HepG2 (cell line): ENCODE measurements around the gene INPP5E. TPM values are rescaled to one million over a fixed set of nuclear protein-coding genes. Genes with fewer than 3 reads are reported as not detected.

Source experiments
- CBX1 ChIP-seq: IDR thresholded peaks from one replicate; pipeline ENCODE4 v1.6.1; 2016; ENCODE audit warnings: antibody characterized with exemption, low read depth
- FOSL1 ChIP-seq: sonication (generic); formaldehyde crosslinking; IDR thresholded peaks from 2 replicates; pipeline ENCODE4 v1.9.0; 2021; ENCODE audit warnings: missing genetic modification reagents, borderline replicate concordance
- HNRNPK ChIP-seq: fragments of 200-400 bp; formaldehyde crosslinking; IDR thresholded peaks from 2 replicates; pipeline ENCODE4 v1.6.1; 2018; ENCODE audit warnings: low read length, low read depth, moderate library complexity, mild to moderate bottlenecking; ENCODE audit not compliant: poor library complexity, severe bottlenecking
- ISX ChIP-seq: sonication (generic); formaldehyde crosslinking; conservative IDR thresholded peaks from 2 replicates; pipeline ENCODE4 v1.5.0; 2020; ENCODE audit warnings: missing genetic modification reagents
- JUND ChIP-seq: sonication (generic); formaldehyde crosslinking; IDR thresholded peaks from 2 replicates; pipeline ENCODE4 v1.8.0; 2022; ENCODE audit warnings: mild to moderate bottlenecking, missing genetic modification reagents
- KAT2B ChIP-seq: fragments of 150-350 bp; IDR thresholded peaks from 2 replicates; pipeline ENCODE4 v1.6.1; 2014; ENCODE audit warnings: low read depth, low read length, borderline replicate concordance
- PHF21A ChIP-seq: sonication (generic); formaldehyde crosslinking; IDR thresholded peaks from 2 replicates; pipeline ENCODE4 v1.5.0; 2020; ENCODE audit warnings: mild to moderate bottlenecking, missing genetic modification reagents
- PHF8 ChIP-seq: sonication (generic); formaldehyde crosslinking; IDR thresholded peaks from 2 replicates; pipeline ENCODE4 v1.5.0; 2020; ENCODE audit warnings: missing genetic modification reagents
- RAD51 ChIP-seq: fragments of 450-650 bp; IDR thresholded peaks from 2 replicates; pipeline ENCODE4 v1.6.1; 2016; ENCODE audit warnings: borderline replicate concordance
- RORA ChIP-seq: sonication (generic); formaldehyde crosslinking; IDR thresholded peaks from 2 replicates; pipeline ENCODE4 v1.5.0; 2020; ENCODE audit warnings: mild to moderate bottlenecking, missing genetic modification reagents, moderate library complexity
- SALL2 ChIP-seq: sonication (generic); formaldehyde crosslinking; IDR thresholded peaks from 2 replicates; pipeline ENCODE4 v1.8.1; 2023; ENCODE audit warnings: mild to moderate bottlenecking, missing genetic modification reagents, inconsistent platforms
- SRSF1 ChIP-seq: fragments of 200-400 bp; formaldehyde crosslinking; optimal IDR thresholded peaks from 2 replicates; pipeline ENCODE3; 2017; ENCODE audit warnings: mild to moderate bottlenecking, low read depth, low read length, moderate library complexity
- TBP ChIP-seq: sonication (generic); formaldehyde crosslinking; IDR thresholded peaks from 2 replicates; pipeline ENCODE4 v1.5.0; 2020; ENCODE audit warnings: missing genetic modification reagents
- ZBTB21 ChIP-seq: sonication (generic); formaldehyde crosslinking; IDR thresholded peaks from 2 replicates; pipeline ENCODE4 v1.4.0; 2020; ENCODE audit warnings: missing genetic modification reagents
- ZFAT ChIP-seq: sonication (generic); formaldehyde crosslinking; conservative IDR thresholded peaks from 2 replicates; pipeline ENCODE4 v1.8.1; 2023; ENCODE audit warnings: missing genetic modification reagents, inconsistent platforms
- ZNF234 ChIP-seq: sonication (generic); formaldehyde crosslinking; conservative IDR thresholded peaks from 2 replicates; pipeline ENCODE4 v1.5.1; 2020; ENCODE audit warnings: mild to moderate bottlenecking, missing genetic modification reagents
- ZNF274 ChIP-seq: sonication (generic); formaldehyde crosslinking; IDR thresholded peaks from 2 replicates; pipeline ENCODE4 v1.5.1; 2020; ENCODE audit warnings: mild to moderate bottlenecking, missing genetic modification reagents
- ZNF292 ChIP-seq: sonication (generic); formaldehyde crosslinking; IDR thresholded peaks from 2 replicates; pipeline ENCODE4 v1.8.1; 2022; ENCODE audit warnings: mild to moderate bottlenecking, low read depth, missing genetic modification reagents, borderline replicate concordance
- polyA plus RNA-seq, 8 experiments: library from polyadenylated mRNA; depleted of rRNA in 3 of 8; stranded (reverse) in 7 of 8; unstranded in 1 of 8; fragments of >200 nt; fragmentation: Illumina TruSeq in 4 of 8; extraction: Trizol in 4 of 8; gene quantifications; 2 replicates each; pipeline versions ENCODE4 v1.2.1 to v1.2.3, GENCODE V29; 2011 to 2016; ENCODE audit warnings: low read depth in 4 of 8, missing spikeins in 1 of 8, mixed read lengths in 1 of 8; ENCODE audit not compliant: insufficient read depth in 1 of 8
- total RNA-seq, 5 experiments: library from RNA; depleted of rRNA; stranded (reverse); fragments of >200 nt; fragmentation: Illumina TruSeq; extraction: Trizol; gene quantifications; 2 replicates each; pipeline ENCODE4 v1.2.3, GENCODE V29; 2016; ENCODE audit warnings: low read depth in 1 of 5
- TF ChIP-seq, protein P1 (sequence below): sonication (generic); formaldehyde crosslinking; IDR thresholded peaks from 2 replicates; pipeline ENCODE4 v1.9.0; 2022; ENCODE audit warnings: low read depth, missing genetic modification reagents
- TF ChIP-seq, protein P2 (sequence below): sonication (generic); formaldehyde crosslinking; IDR thresholded peaks from 2 replicates; pipeline ENCODE4 v1.4.0; 2020; ENCODE audit warnings: missing genetic modification reagents
- TF ChIP-seq, protein P3 (sequence below): IDR thresholded peaks from 2 replicates; pipeline ENCODE4 v1.6.1; 2012; ENCODE audit warnings: inconsistent platforms
- TF ChIP-seq, protein P4 (sequence below): sonication (generic); formaldehyde crosslinking; IDR thresholded peaks from 2 replicates; pipeline ENCODE4 v1.9.0; 2021; ENCODE audit warnings: missing genetic modification reagents, borderline replicate concordance
- TF ChIP-seq, protein P5 (sequence below): sonication (generic); formaldehyde crosslinking; IDR thresholded peaks from 2 replicates; pipeline ENCODE4 v1.4.0; 2020; ENCODE audit warnings: mild to moderate bottlenecking, missing genetic modification reagents
- TF ChIP-seq, protein P6 (sequence below): sonication (generic); formaldehyde crosslinking; IDR thresholded peaks from 2 replicates; pipeline ENCODE4 v1.5.0; 2020; ENCODE audit warnings: missing genetic modification reagents

INPP5E gene
- total and polyA plus RNA-seq, 2 of the 13 experiments (the other 11 are each of a cell fraction or from before 2014, with no cell fraction given) = 5.5 TPM

DNA sequence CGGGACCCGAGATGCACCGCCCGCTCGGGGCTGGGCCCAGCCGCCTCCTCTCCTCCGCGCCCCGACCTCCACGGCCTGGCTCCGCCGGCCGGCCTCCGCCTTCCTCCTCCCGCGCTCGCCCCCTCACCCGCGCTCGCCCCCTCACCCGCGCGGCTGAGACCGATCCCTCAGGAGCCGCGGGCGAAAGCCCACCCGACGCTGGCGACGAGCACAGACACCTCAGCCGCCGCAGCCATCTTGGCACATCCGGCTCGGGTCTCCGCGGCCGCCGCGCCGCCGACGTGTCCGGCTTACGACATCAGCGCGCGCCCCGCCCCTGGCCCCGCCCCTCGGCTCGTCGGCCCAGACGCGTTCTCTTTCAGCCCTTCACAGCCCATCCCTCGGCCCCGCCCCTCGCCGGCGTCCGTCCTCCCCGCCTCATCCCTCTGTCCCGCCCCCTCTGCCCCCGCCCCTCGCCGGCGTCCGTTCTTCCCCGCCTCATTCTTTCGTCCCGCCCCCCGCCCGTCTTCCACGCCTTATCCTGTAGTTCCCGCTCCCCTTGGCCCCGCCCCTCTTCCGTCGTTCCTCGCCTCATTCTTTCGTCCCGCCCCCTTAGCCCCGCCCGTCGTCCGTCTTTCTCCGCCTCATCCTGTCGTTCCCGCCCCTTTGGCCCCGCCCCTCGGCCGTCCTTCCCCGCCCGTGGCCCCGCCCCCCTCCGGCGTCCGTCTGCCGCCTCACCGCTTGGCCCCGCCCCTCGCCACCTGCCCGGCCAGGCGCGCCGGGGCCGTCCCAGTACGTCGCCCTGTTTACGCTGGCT lies 43.3 kb upstream of the INPP5E start, which contains the start of gene SEC16A (continued):
- no peak for TF ChIP-seq RAD51
- TF ChIP-seq, protein P1, sequence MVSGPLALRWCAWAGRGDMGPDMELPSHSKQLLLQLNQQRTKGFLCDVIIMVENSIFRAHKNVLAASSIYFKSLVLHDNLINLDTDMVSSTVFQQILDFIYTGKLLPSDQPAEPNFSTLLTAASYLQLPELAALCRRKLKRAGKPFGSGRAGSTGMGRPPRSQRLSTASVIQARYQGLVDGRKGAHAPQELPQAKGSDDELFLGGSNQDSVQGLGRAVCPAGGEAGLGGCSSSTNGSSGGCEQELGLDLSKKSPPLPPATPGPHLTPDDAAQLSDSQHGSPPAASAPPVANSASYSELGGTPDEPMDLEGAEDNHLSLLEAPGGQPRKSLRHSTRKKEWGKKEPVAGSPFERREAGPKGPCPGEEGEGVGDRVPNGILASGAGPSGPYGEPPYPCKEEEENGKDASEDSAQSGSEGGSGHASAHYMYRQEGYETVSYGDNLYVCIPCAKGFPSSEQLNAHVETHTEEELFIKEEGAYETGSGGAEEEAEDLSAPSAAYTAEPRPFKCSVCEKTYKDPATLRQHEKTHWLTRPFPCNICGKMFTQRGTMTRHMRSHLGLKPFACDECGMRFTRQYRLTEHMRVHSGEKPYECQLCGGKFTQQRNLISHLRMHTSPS (CRISPR knock-in tag) = no peak
- TF ChIP-seq CBX1 = no peak
- TF ChIP-seq, protein P2, sequence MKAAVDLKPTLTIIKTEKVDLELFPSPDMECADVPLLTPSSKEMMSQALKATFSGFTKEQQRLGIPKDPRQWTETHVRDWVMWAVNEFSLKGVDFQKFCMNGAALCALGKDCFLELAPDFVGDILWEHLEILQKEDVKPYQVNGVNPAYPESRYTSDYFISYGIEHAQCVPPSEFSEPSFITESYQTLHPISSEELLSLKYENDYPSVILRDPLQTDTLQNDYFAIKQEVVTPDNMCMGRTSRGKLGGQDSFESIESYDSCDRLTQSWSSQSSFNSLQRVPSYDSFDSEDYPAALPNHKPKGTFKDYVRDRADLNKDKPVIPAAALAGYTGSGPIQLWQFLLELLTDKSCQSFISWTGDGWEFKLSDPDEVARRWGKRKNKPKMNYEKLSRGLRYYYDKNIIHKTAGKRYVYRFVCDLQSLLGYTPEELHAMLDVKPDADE (CRISPR knock-in tag) = no peak
- TF ChIP-seq TBP (CRISPR knock-in tag) = no peak
- no peak for TF ChIP-seq KAT2B
- TF ChIP-seq ISX (CRISPR knock-in tag) = no peak
- no peak for TF ChIP-seq PHF21A (CRISPR knock-in tag)
- no peak for TF ChIP-seq ZNF292 (CRISPR knock-in tag)
- TF ChIP-seq, protein P3, sequence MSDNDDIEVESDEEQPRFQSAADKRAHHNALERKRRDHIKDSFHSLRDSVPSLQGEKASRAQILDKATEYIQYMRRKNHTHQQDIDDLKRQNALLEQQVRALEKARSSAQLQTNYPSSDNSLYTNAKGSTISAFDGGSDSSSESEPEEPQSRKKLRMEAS = no peak
- TF ChIP-seq, protein P4, sequence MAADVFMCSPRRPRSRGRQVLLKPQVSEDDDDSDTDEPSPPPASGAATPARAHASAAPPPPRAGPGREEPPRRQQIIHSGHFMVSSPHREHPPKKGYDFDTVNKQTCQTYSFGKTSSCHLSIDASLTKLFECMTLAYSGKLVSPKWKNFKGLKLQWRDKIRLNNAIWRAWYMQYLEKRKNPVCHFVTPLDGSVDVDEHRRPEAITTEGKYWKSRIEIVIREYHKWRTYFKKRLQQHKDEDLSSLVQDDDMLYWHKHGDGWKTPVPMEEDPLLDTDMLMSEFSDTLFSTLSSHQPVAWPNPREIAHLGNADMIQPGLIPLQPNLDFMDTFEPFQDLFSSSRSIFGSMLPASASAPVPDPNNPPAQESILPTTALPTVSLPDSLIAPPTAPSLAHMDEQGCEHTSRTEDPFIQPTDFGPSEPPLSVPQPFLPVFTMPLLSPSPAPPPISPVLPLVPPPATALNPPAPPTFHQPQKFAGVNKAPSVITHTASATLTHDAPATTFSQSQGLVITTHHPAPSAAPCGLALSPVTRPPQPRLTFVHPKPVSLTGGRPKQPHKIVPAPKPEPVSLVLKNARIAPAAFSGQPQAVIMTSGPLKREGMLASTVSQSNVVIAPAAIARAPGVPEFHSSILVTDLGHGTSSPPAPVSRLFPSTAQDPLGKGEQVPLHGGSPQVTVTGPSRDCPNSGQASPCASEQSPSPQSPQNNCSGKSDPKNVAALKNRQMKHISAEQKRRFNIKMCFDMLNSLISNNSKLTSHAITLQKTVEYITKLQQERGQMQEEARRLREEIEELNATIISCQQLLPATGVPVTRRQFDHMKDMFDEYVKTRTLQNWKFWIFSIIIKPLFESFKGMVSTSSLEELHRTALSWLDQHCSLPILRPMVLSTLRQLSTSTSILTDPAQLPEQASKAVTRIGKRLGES = no peak
- no peak for TF ChIP-seq RORA
- no peak for TF ChIP-seq ZFAT (CRISPR knock-in tag)
- no peak for TF ChIP-seq ZNF274 (CRISPR knock-in tag)
- no peak for TF ChIP-seq JUND (CRISPR knock-in tag)
- no peak for TF ChIP-seq SRSF1
- 0 out of 2 replicates have a peak, but pooled peaks have one; percentile 42 for TF ChIP-seq SALL2 (CRISPR knock-in tag)
- no peak for TF ChIP-seq FOSL1 (CRISPR knock-in tag)
- no peak for TF ChIP-seq ZNF234
- TF ChIP-seq, protein P5, sequence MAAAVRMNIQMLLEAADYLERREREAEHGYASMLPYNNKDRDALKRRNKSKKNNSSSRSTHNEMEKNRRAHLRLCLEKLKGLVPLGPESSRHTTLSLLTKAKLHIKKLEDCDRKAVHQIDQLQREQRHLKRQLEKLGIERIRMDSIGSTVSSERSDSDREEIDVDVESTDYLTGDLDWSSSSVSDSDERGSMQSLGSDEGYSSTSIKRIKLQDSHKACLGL (CRISPR knock-in tag) = peak; percentile 49; the same call in 1 of the 2 replicates
- no peak for TF ChIP-seq ZBTB21 (CRISPR knock-in tag)
- TF ChIP-seq, protein P6, sequence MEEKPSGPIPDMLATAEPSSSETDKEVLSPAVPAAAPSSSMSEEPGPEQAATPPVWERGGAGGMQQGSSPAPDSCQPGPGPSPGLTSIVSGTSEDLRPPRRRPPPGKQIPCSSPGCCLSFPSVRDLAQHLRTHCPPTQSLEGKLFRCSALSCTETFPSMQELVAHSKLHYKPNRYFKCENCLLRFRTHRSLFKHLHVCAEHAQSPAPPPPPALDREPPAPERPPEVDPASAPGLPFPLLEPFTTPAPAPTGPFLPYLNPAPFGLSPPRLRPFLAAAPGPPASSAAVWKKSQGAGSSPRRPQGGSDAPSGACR (CRISPR knock-in tag) = no peak
- TF ChIP-seq PHF8 (CRISPR knock-in tag) = peak; percentile 75
- TF ChIP-seq HNRNPK = peak; percentile 96
